Gastroesophageal sphincter (tissue), 3 donors: ENCODE measurements around the gene RAB44.

Source experiments
- POLR2A ChIP-seq, 2 donors: fragments of 450-650 bp; IDR thresholded peaks; one replicate each; pipeline ENCODE4 v1.6.1; 2017; ENCODE audit warnings: antibody characterized with exemption in 2 of 2, mild to moderate bottlenecking in 2 of 2, moderate library complexity in 1 of 2
- TF ChIP-seq, protein P1 (sequence below), 4 experiments: fragments of 200-600 bp in 2 of 4; fragments of 450-650 bp in 2 of 4; sonication (generic) in 1 of 4; IDR thresholded peaks; one replicate each; pipeline ENCODE4 v1.5.1; 2017 to 2019; ENCODE audit warnings: antibody characterized with exemption in 4 of 4, mild to moderate bottlenecking in 2 of 4, moderate library complexity in 2 of 4

- TF ChIP-seq, protein P1, sequence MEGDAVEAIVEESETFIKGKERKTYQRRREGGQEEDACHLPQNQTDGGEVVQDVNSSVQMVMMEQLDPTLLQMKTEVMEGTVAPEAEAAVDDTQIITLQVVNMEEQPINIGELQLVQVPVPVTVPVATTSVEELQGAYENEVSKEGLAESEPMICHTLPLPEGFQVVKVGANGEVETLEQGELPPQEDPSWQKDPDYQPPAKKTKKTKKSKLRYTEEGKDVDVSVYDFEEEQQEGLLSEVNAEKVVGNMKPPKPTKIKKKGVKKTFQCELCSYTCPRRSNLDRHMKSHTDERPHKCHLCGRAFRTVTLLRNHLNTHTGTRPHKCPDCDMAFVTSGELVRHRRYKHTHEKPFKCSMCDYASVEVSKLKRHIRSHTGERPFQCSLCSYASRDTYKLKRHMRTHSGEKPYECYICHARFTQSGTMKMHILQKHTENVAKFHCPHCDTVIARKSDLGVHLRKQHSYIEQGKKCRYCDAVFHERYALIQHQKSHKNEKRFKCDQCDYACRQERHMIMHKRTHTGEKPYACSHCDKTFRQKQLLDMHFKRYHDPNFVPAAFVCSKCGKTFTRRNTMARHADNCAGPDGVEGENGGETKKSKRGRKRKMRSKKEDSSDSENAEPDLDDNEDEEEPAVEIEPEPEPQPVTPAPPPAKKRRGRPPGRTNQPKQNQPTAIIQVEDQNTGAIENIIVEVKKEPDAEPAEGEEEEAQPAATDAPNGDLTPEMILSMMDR (IDR thresholded peaks at IDR 0.05): no peak
- TF ChIP-seq POLR2A (IDR thresholded peaks at IDR 0.05): no peak
Measured at GRCh38 chr6:36781669-36782068, 84.0 kb downstream of the RAB44 start.
